BJ (cell line): ENCODE data around the gene AK5. TPM values are rescaled to one million over a fixed set of nuclear protein-coding genes. Genes with fewer than 3 reads are reported as not detected.

Experiments used
- CTCF ChIA-PET: fragments of 350-600 bp; formaldehyde crosslinking; extraction: SDS; loops from one replicate; lab custom pipeline; 2021; ENCODE audit warnings: antibody characterized with exemption, inconsistent platforms; lab: Yijun Ruan, JAX
- POLR2A ChIA-PET: fragments of 300-600 bp; sonication (Branson Sonifier 250); formaldehyde crosslinking; extraction: SDS; loops from one replicate; lab custom pipeline; 2021; ENCODE audit warnings: antibody characterized with exemption; lab: Charles Lee
- DNase-seq: peaks from one replicate; pipeline ENCODE4 v3.0.0-alpha.2; 2011; ENCODE audit warnings: low read depth
- H3K27me3 ChIP-seq: 2 replicates; pipeline ENCODE4 v1.6.0; 2011; ENCODE audit warnings: low read length; ENCODE audit not compliant: control insufficient read depth, insufficient read depth
- H3K36me3 ChIP-seq: 2 replicates; pipeline ENCODE4 v1.5.1; 2011; ENCODE audit warnings: low read length; ENCODE audit not compliant: control insufficient read depth, insufficient read depth
- H3K4me3 ChIP-seq: 2 replicates; pipeline ENCODE4 v1.5.1; 2011; ENCODE audit warnings: low read depth, mild to moderate bottlenecking, control low read depth, low read length
- polyA plus RNA-seq: library from polyadenylated mRNA; depleted of rRNA; stranded (reverse); fragments of >200 nt; gene quantifications from 2 replicates; pipeline ENCODE4 v1.2.3, GENCODE V29; 2011; rRNA removed
- small RNA-seq: library from RNA; depleted of rRNA; stranded (forward); fragments of <200 nt; gene quantifications from one replicate; pipeline ENCODE3, GENCODE V24; 2012; ENCODE audit warnings: low replicate concordance, low read depth; ENCODE audit not compliant: insufficient read length
- TF ChIP-seq, protein P1 (sequence below): IDR thresholded peaks from 2 replicates; pipeline ENCODE4 v1.5.1; 2011; ENCODE audit warnings: low read depth, mild to moderate bottlenecking, control low read depth, inconsistent platforms, low read length, moderate library complexity; ENCODE audit not compliant: insufficient read depth

AK5 gene
- polyA plus RNA-seq, 1 experiment, result 7.8 TPM

- POLR2A ChIA-PET, result interaction anchor here (0.6 kb wide), 1 partner anchor 34 kb away, joined by 7 read pairs; no protein-coding TSS in a partner anchor
- peak; percentile 7 for DNase-seq
- TF ChIP-seq, protein P1, sequence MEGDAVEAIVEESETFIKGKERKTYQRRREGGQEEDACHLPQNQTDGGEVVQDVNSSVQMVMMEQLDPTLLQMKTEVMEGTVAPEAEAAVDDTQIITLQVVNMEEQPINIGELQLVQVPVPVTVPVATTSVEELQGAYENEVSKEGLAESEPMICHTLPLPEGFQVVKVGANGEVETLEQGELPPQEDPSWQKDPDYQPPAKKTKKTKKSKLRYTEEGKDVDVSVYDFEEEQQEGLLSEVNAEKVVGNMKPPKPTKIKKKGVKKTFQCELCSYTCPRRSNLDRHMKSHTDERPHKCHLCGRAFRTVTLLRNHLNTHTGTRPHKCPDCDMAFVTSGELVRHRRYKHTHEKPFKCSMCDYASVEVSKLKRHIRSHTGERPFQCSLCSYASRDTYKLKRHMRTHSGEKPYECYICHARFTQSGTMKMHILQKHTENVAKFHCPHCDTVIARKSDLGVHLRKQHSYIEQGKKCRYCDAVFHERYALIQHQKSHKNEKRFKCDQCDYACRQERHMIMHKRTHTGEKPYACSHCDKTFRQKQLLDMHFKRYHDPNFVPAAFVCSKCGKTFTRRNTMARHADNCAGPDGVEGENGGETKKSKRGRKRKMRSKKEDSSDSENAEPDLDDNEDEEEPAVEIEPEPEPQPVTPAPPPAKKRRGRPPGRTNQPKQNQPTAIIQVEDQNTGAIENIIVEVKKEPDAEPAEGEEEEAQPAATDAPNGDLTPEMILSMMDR, result no peak
- Histone ChIP-seq H3K27me3 (no peaks in the 10 kb centered on the region), H3K4me3 (no peak overlapping the region), H3K36me3 (no peaks in the 10 kb centered on the region; the same call in 1 of the 2 replicates)
- CTCF ChIA-PET, result interaction anchor here (1.0 to 1.5 kb wide), 2 partner anchors 13 to 33 kb away, joined by 4 to 5 read pairs; no protein-coding TSS in a partner anchor
These were observed 323.6 kb downstream of the AK5 start for GRCh38 chr1:77605246-77606026.

- ChIA-PET CTCF (no interaction called here), POLR2A (no interaction called here)
- Histone ChIP-seq H3K4me3 (no peak overlapping the region), H3K36me3 (no peaks in the 10 kb centered on the region), H3K27me3 (no peaks in the 10 kb centered on the region)
- TF ChIP-seq, protein P1, result no peak
- no peak for DNase-seq
These were observed 327.1 kb downstream of the AK5 start for GRCh38 chr1:77608893-77609292.

Small RNAs within 50 kb of the gene (small RNA-seq; reads per million reads assigned to genes)
- gene RNU7-8P, result not detected

Other genes with a start within 250 kb of the AK5 start
- 12.7 and 33.1 TPM in 2 replicates for gene PIGK, start 62.6 kb upstream of the AK5 start, polyA plus RNA-seq